ENCODE measurements around the gene DNAH10. TPM values are rescaled to one million over a fixed set of nuclear protein-coding genes. Genes with fewer than 3 reads are reported as not detected.
"Not testable (repeated sequence)": the region's sequence is repeated elsewhere in the genome, so short reads cannot be mapped to it uniquely, and the experiment has no call there.

The DNAH10 gene
- total and polyA plus RNA-seq, 5 experiments from 2014 or later, result 0.25 to 0.65 (median 0.30) TPM; not detected in 2

GRCh38 chr12:123946152-123946515, 184.0 kb downstream of the DNAH10 start:
- Mint-ChIP-seq H3K4me1 (peaks cover 0 to 10% (median 5%) of the 10 kb centered on the region in 4 donors), H3K9me3 (peaks cover 0 to 3% (median 0%) of the 10 kb centered on the region in 9 donors), H3K4me3 (no peak overlapping the region), H3K36me3 (peaks cover 14 to 35% (median 22%) of the 10 kb centered on the region in 3 donors), H3K27ac (peak overlapping the region in 3 of 10 donors; percentile 31 to 83 (median 60)), H3K27me3 (no peaks in the 10 kb centered on the region)
- ATAC-seq, result no peak
- POLR2A ChIA-PET, result no interaction called here
- no peak for DNase-seq

- peaks cover 0 to 12% (median 6%) of the 10 kb centered on the region in 4 donors for H3K4me1 Mint-ChIP-seq
- peaks cover 11 to 29% (median 16%) of the 10 kb centered on the region in 3 donors for H3K36me3 Mint-ChIP-seq
- DNase-seq, POLR2A ChIA-PET, H3K4me3 Mint-ChIP-seq, ATAC-seq, H3K27me3 Mint-ChIP-seq, H3K9me3 Mint-ChIP-seq: not testable (repeated sequence)
- H3K27ac Mint-ChIP-seq, result peak overlapping the region in 2 of 10 donors; percentile 60 to 83
Observed at GRCh38 chr12:123946516-123947505, 184.7 kb downstream of the DNAH10 start.

GRCh38 chr12:123947531-123947930, 185.4 kb downstream of the DNAH10 start:
- H3K9me3 Mint-ChIP-seq, ATAC-seq, H3K27me3 Mint-ChIP-seq, DNase-seq, H3K4me3 Mint-ChIP-seq, POLR2A ChIA-PET: not testable (repeated sequence)
- H3K36me3 Mint-ChIP-seq, result peaks cover 4 to 22% (median 8%) of the 10 kb centered on the region in 3 donors
- H3K4me1 Mint-ChIP-seq, result peaks cover 0 to 12% (median 6%) of the 10 kb centered on the region in 4 donors
- H3K27ac Mint-ChIP-seq, result peak overlapping the region in 1 of 10 donors; percentile 57

- ATAC-seq, result no peak
- no peaks in the 10 kb centered on the region for H3K9me3 Mint-ChIP-seq
- POLR2A ChIA-PET, result no interaction called here
- no peak overlapping the region for H3K27ac Mint-ChIP-seq
- H3K36me3 Mint-ChIP-seq, result peaks cover 0 to 17% (median 4%) of the 10 kb centered on the region in 3 donors
- no peaks in the 10 kb centered on the region for H3K27me3 Mint-ChIP-seq
- no peak overlapping the region for H3K4me3 Mint-ChIP-seq
- H3K4me1 Mint-ChIP-seq, result peaks cover 0 to 12% (median 6%) of the 10 kb centered on the region in 4 donors
- DNase-seq, result no peak
Observed at GRCh38 chr12:123948401-123948795, 186.3 kb downstream of the DNAH10 start.

- POLR2A ChIA-PET, result no interaction called here
- no peak for ATAC-seq
- H3K36me3 Mint-ChIP-seq, result peaks cover 0 to 17% (median 4%) of the 10 kb centered on the region in 3 donors
- no peaks in the 10 kb centered on the region for H3K9me3 Mint-ChIP-seq
- H3K4me1 Mint-ChIP-seq, result peaks cover 0 to 12% (median 6%) of the 10 kb centered on the region in 4 donors
- no peaks in the 10 kb centered on the region for H3K27me3 Mint-ChIP-seq
- DNase-seq, result no peak
- H3K27ac Mint-ChIP-seq, result peak overlapping the region in 1 of 10 donors; percentile 37
- H3K4me3 Mint-ChIP-seq, result no peak overlapping the region
Observed at GRCh38 chr12:123948796-123949769, 187.0 kb downstream of the DNAH10 start.

GRCh38 chr12:123949770-123950165, 187.7 kb downstream of the DNAH10 start:
- Mint-ChIP-seq H3K36me3 (peaks cover 0 to 12% (median 0%) of the 10 kb centered on the region in 3 donors), H3K27me3 (no peaks in the 10 kb centered on the region), H3K4me3 (no peak overlapping the region), H3K9me3 (no peaks in the 10 kb centered on the region), H3K4me1 (peaks cover 0 to 12% (median 6%) of the 10 kb centered on the region in 4 donors), H3K27ac (peak overlapping the region in 3 of 10 donors; percentile 1 to 37 (median 18))
- ATAC-seq, result no peak
- POLR2A ChIA-PET, result no interaction called here
- no peak for DNase-seq

GRCh38 chr12:123950476-123951349, 188.6 kb downstream of the DNAH10 start:
- peaks cover 0 to 8% (median 0%) of the 10 kb centered on the region in 3 donors for H3K36me3 Mint-ChIP-seq
- H3K27me3 Mint-ChIP-seq, result no peaks in the 10 kb centered on the region
- no peak for DNase-seq
- H3K4me3 Mint-ChIP-seq, result no peak overlapping the region
- H3K27ac Mint-ChIP-seq, result peak overlapping the region in 1 of 10 donors; percentile 8
- H3K4me1 Mint-ChIP-seq, result peaks cover 0 to 12% (median 5%) of the 10 kb centered on the region in 4 donors
- no peak for ATAC-seq
- POLR2A ChIA-PET, result no interaction called here
- no peaks in the 10 kb centered on the region for H3K9me3 Mint-ChIP-seq

GRCh38 chr12:123951467-123951866, 189.4 kb downstream of the DNAH10 start:
- Mint-ChIP-seq H3K4me3 (no peak overlapping the region), H3K27ac (peak overlapping the region in 2 of 10 donors; percentile 8 to 38), H3K4me1 (peaks cover 0 to 7% (median 4%) of the 10 kb centered on the region in 4 donors), H3K27me3 (no peaks in the 10 kb centered on the region), H3K36me3 (peaks cover 0 to 7% (median 0%) of the 10 kb centered on the region in 3 donors), H3K9me3 (no peaks in the 10 kb centered on the region)
- POLR2A ChIA-PET, result no interaction called here
- ATAC-seq (no peak), DNase-seq (no peak)

GRCh38 chr12:123952037-123952436, 189.9 kb downstream of the DNAH10 start:
- Mint-ChIP-seq H3K4me3 (no peak overlapping the region), H3K4me1 (peaks cover 0 to 7% (median 4%) of the 10 kb centered on the region in 4 donors), H3K27me3 (no peaks in the 10 kb centered on the region), H3K9me3 (no peaks in the 10 kb centered on the region), H3K36me3 (peaks cover 0 to 7% (median 0%) of the 10 kb centered on the region in 3 donors), H3K27ac (peak overlapping the region in 1 of 10 donors; percentile 35)
- POLR2A ChIA-PET, result no interaction called here
- DNase-seq, result no peak
- ATAC-seq, result no peak

GRCh38 chr12:123954647-123955350, 192.7 kb downstream of the DNAH10 start:
- no peaks in the 10 kb centered on the region for H3K27me3 Mint-ChIP-seq
- ATAC-seq (no peak), DNase-seq (no peak)
- no peaks in the 10 kb centered on the region for H3K9me3 Mint-ChIP-seq
- peaks cover 0 to 7% (median under 1%) of the 10 kb centered on the region in 4 donors for H3K4me1 Mint-ChIP-seq
- H3K4me3 Mint-ChIP-seq, result no peak overlapping the region
- POLR2A ChIA-PET, result no interaction called here
- no peak overlapping the region for H3K27ac Mint-ChIP-seq
- peaks cover 0 to 4% (median 0%) of the 10 kb centered on the region in 3 donors for H3K36me3 Mint-ChIP-seq

GRCh38 chr12:123956249-123956648, 194.1 kb downstream of the DNAH10 start:
- H3K4me1 Mint-ChIP-seq, result peaks cover 0 to 5% (median under 1%) of the 10 kb centered on the region in 4 donors
- DNase-seq (no peak), ATAC-seq (no peak)
- no peaks in the 10 kb centered on the region for H3K27me3 Mint-ChIP-seq
- peaks cover 0 to 2% (median 0%) of the 10 kb centered on the region in 3 donors for H3K36me3 Mint-ChIP-seq
- no peak overlapping the region for H3K4me3 Mint-ChIP-seq
- H3K27ac Mint-ChIP-seq, result no peak overlapping the region
- POLR2A ChIA-PET, result no interaction called here
- H3K9me3 Mint-ChIP-seq, result no peaks in the 10 kb centered on the region
